GM18520 (cell line): ENCODE results near the gene MCEE.
A peak's percentile ranks its signal among the peaks of the same experiment; 100 is the strongest.
"Not testable (repeated sequence)": the region's sequence is repeated elsewhere in the genome, so short reads cannot be mapped to it uniquely, and the experiment has no call there.

Experiments used
- ATAC-seq: cut with Tn5 transposase; IDR thresholded peaks from one replicate; pipeline ENCODE4 v1.9.1; 2021; ENCODE audit not compliant: unreplicated experiment

The MCEE gene

DNA sequence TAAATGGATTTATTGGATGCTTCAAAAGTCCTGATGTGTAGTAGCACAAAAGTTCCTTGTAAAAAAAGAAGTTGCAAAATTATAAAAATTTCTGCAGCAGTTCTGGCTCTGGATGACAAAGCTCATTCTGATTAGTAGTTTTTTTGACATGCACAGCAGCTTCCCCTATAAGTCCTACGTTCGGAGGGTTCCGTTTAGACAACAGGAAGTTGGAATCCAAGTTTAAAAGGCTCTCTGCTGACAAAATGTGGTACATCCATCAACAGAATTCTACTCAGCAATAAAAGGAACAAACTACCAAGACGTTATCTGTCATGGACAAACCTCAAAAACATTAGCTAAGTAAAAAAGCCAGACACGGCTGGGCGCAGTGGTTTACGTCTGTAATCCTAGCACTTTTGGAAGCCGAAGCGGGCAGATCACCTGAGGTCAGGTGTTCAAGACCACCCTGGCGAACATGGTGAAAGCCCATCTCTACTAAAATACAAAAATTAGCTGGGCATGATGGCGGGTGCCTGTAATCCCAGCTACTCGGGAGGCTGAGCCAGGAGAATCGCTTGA is 46.2 kb downstream of the MCEE start:
- not testable (repeated sequence) for ATAC-seq

DNA sequence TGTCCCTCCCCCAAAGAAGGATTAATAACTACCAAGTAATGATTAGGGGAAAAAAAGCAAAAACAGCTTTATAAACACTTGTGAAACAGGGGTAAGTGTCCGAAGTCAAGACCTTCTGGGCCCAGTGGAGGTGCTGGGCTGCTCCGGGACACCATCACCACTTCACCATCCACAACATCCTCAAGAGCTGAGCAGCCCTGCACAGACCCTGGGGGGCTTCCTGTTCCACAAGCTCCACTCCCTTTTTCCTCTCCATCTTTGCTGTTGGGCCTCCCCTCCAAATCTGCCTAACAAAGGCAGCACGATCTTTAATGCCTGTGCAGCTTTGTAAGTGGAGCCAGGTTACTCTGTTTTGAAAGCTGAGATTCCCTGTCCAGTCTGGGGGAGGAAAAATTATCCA is 46.7 kb downstream of the MCEE start:
- ATAC-seq = not testable (repeated sequence)

DNA sequence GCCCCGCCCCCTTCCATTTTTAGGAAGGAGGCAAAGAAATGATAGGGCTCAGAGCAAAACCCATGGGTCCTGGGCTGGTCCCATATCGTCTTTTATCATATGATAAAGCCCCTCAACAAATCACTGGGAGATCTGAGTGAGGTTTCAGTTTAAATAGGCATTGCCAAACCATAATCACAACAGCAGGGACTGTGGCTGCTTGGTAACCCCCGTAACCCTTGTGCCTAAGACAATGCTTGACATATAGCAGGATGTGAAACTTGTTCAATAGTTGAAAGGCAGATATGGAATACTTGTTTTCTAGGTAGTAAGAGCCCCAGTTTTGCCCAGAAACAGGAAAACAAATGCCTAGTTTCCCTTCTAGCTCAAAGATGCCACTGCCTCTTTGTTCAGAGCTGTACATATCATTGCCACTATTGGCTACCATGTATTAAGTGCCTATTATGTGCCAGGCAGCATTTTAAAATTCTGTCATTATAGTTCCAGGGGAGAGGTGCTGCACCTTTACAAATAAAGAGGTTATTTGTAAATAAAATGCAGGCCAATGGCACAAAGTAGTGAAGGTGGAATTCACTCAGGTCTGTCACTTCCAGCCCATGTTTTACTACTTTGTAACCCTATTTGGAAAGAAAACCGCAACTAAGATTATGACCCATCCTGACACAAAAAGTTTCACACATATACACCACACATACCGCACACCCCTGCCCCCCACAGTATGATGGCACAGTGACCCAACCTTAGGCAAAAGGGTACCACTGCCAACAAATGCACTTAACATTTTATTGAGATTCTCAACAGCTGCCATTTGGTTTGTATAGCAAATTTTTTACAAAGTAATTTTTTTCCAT is 47.4 kb downstream of the MCEE start:
- peak; percentile 56 for ATAC-seq

DNA sequence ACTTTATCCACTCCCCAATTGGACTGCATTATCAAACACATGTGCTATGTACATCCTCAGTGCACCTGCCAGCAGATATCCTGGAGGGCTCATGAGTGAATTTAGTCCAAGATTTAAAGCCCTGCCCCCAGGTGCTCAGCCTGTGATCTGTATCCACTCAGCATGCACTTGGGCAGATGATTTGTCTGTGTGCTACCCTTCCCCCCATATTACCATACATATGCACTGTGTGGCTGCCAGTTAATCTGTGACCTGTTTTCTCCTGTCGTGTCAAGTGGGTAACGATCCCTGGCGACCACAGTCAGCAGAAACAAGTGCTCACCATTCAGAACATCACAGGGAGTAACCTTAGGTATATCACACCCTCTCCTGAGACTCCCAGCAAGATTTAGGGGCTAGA is 51.4 kb downstream of the MCEE start:
- no peak for ATAC-seq

GRCh38 chr2:71074893-71075395 is 55.1 kb downstream of the MCEE start:
- ATAC-seq = no peak

GRCh38 chr2:71073475-71073874 is 56.6 kb downstream of the MCEE start:
- no peak for ATAC-seq

DNA sequence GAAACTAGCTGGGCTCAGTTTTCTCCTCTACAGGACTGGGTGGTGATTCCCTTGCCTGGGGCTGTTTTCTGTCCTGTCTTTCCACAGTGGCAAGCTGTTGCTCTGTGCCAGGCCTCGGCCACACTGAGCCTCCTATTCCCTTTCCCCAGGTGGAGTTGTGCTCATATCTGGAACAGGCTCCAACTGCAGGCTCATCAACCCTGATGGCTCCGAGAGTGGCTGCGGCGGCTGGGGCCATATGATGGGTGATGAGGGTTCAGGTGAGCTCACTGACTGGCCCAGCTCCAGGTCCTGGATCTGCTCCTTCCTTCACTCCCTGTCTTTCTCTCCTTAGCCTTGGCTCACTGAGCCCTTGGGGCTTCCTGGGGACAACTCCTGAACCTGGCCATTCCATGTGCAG is 57.5 kb downstream of the MCEE start:
- no peak for ATAC-seq

- peak; percentile 26 for ATAC-seq
Observed at GRCh38 chr2:71071681-71072398, 58.2 kb downstream of the MCEE start.

- no peak for ATAC-seq
Observed at GRCh38 chr2:71070294-71071093, 59.5 kb downstream of the MCEE start.

- no peak for ATAC-seq
Observed at GRCh38 chr2:71069376-71069775, 60.7 kb downstream of the MCEE start.

GRCh38 chr2:71068218-71069035 is 61.6 kb downstream of the MCEE start, which contains the start of gene NAGK:
Gene NAGK (plus strand): TSS chr2:71068648. CDS start chr2:71068684, 36 bp downstream.
- ATAC-seq = peak; percentile 54

DNA sequence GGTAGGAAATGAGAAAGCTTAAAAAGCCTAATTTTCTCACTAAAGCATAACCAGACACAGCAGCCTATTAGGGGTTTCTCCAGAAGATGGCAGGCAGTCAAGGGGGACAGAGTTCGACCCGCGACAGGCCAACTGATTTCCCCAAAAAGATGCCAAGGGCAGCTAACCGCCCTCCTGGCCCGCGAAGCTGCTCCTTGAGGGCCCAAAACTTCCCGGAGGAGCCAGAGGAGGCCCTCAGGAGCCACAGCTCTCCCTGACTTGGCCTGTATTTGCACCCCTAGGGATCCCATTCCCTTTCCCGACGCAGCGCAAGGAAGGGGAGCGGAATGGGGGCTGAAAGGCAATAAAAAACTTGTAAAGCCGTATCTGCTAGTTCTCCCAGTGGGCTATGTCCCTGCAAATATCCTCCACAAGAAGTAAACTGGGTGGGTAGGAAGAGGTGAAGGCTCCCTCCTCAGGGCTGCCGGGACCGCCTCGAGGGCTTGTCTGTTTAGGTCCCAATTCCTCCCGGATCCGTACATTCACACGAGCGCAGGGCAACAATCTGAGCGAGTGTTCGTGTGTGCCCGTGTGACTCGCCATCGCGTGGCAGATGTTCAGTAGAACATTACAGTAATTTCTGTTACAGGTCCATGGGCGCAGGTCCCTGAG is 62.3 kb downstream of the MCEE start:
- ATAC-seq = no peak

- no peak for ATAC-seq
Observed at GRCh38 chr2:71066856-71067255, 63.2 kb downstream of the MCEE start.

- no peak for ATAC-seq
Observed at GRCh38 chr2:71064754-71065621, 65.0 kb downstream of the MCEE start.

DNA sequence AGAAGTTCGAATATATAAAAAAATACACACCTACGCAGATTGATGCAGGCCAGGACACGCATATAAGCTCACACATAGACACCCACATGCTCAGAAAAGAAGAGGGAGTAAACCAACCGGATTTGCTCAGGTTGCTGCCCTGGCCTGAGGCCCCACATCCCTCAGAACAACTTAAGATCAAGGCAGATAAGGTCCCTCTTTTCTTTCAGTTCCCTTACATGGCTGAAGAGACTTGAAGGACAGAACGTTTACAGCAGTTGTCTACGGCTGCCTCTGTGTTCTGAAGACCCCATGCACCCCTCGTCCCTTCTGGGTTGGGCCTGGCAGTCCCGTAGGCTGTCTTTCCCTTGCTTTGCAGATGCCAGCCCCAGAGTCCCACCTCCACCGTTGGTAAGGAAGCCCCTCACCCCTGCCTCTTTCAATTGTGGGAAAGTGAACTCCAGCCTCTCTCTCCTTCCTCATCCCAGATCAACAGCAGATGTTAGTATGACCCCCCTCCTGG is 65.9 kb downstream of the MCEE start:
- ATAC-seq = no peak

DNA sequence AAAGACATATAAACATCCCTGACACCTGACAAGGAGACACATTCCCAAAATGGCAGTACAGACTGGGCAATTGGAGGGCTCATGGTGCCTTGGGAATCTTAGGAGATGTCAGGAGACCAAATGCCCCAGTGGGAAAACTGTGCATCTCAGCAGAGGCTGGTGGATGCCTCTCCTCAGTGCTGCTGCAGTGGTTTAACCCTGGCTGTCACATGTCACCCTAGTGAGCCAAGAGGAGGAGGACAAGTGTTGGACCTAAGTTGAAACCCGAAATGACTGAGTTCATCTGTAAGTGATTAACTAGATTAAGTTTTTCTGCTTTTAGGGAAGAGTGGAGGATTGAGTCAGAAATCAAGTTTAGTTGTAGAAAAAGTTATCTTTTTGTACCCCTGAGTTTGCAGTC is 66.8 kb downstream of the MCEE start:
- ATAC-seq = no peak

- no peak for ATAC-seq
Observed at GRCh38 chr2:71060871-71061270, 69.2 kb downstream of the MCEE start.

DNA sequence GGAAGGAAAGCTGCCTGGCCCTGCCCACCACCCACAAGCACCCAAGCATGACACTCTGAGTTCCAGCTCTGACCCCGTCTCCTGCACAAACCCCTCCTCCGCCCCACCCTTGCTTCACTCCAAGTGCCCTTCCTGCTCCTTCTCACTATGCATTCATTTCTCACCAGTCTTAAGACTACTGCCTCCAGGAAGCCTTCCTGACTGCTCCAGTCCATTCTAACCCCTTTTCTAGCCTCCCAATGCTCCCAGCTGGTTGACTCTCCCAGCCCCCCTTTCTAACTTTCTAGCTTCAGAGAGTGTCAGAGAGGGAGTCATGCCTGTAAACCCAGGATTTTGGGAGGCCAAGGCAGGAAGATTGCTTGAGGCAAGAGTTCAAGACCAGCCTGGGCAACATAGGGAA is 69.8 kb downstream of the MCEE start:
- no peak for ATAC-seq
